ENCODE measurements around the gene PKNOX1.
"Not testable (repeated sequence)": the region's sequence is repeated elsewhere in the genome, so short reads cannot be mapped to it uniquely, and the experiment has no call there.

GRCh38 chr21:43000041-43000440, 25.7 kb downstream of the PKNOX1 start:
- TF ChIP-seq EZH2 (IDR thresholded peaks at IDR 0.05; ENCODE audit: borderline replicate concordance, low read depth, low read length, poor library complexity, severe bottlenecking); CTCF (conservative IDR thresholded peaks at IDR 0.05; ENCODE audit: low read depth, low read length): not testable (repeated sequence)

All from A673 (cell line).